CD1c-positive myeloid dendritic cell (primary cell): Measurements from ENCODE around the gene EGFL8.
A peak's percentile ranks its signal among the peaks of the same experiment; 100 is the strongest.
"Not testable (repeated sequence)": the region's sequence is repeated elsewhere in the genome, so short reads cannot be mapped to it uniquely, and the experiment has no call there.

Source experiments
- DNase-seq: peaks from one replicate; pipeline ENCODE4 v3.0.0-alpha.2; 2016; ENCODE audit errors: extremely low spot score

EGFL8 gene

DNA sequence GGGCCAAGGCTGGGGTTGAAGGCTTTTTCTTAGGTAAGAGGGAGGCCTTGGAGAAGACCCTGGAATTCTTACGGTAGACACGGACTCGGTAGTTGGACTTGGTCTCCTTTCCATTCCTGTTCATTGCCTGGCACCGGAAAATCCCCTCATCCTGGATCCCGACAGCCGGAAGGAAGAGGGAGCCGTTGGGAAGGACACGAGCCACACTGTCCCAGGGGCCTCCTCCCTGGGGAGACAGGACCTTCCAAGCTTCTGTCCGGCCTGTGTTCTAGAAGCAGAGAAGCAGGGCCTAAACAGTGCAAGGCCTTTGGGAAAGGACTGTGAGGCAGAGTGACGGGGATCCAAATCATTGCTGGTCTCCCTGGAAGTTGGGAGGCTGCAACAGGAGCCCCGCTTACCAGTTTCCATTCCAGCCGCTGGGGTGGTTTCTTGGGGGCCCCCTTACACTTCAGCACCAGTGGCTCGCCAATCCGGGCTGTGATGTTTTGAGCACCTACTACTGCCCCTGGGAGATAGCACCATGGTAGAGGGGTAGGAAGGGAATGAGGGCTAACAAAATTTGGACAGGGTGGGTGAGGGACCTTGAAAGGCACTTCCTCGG is 19.2 kb downstream of the EGFL8 start:
- DNase-seq, result no peak

DNA sequence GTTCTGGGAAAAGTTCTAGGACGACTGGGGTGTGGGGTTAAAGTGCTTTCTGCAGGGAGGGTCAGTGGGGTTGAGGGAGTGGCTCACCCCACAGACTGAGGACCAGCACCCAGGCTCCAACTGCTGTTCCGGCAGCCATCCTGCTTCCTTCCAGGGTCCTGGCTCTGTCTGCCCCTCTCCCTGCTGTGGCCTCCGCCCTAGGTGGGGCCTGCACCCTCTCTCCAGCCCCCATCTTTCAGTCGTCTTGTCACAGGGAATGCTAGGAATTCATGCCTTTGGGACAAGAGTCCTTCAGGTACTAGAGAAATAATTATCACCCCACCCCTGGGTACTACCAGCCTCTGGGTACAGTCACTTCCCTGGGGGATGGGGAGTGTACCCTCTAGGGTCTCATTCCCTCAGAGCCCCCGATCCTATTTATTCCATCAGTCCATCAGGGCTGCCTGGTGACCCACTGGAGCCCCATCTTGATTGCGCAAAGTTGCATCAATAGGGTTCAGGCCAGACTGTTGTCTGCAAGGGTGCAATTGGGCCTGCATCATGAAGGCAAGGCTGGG is 19.8 kb downstream of the EGFL8 start, which contains the start of gene AGER:
Gene AGER (minus strand): TSS at position 170 of the 557 bp plus-strand sequence. CDS start 31 bp downstream, at position 139.
- no peak for DNase-seq

DNA sequence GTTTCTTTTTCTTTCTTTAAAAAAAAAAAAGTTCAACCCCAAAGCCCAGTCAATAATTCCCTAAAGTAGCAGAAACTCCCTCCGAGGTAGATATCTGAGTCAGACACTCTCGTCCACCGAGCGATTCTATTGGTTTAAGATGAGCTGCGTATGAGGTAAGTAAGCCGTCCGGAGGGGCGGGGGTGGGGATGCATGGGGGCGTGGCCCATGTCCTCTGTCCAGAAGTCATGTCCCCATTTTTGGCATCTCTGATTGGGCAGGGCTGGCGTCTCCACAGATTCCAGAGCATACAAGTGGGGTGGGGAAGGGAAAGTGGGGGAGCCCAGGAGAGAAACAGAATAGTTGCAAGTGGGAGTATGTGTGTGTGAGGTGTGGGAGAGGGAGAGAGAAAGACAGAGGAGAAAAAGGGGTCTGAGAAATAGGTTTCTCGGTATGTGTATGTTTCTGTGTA is 21.3 kb downstream of the EGFL8 start:
- DNase-seq, result peak; percentile 69

DNA sequence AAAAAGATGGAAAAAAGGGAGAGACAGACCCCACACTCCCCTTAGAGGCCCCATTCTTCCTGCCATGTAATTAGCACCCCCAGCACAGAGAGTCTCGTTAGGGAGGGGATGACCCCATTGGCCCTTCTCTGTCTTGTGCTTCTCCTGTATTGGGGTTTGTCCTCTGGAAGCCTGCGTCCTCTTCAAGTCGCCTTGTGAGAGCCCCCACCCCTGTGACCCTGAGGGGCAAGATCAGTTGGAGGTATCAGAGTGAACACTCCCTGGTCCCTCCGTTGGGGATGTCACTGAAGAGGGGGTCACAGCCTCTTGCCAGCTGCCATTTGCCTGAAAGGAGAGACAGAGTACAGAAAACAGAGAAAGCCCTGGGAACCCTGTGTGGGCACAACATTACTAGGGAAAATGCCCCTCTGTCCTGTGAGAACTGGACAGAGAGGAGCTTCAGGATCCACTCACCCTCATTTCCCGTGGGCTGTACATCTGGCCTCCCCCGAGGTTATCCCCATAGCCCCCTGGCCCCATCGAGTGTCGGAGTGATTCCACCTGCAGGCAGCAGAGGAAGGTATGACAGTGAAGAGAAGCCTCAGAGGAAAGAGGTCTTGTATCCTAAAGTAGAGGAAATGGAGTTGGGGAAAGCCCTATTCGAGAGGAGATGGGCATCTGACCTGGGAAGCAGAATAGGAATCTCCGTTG is 21.9 kb downstream of the EGFL8 start:
- not testable (repeated sequence) for DNase-seq

DNA sequence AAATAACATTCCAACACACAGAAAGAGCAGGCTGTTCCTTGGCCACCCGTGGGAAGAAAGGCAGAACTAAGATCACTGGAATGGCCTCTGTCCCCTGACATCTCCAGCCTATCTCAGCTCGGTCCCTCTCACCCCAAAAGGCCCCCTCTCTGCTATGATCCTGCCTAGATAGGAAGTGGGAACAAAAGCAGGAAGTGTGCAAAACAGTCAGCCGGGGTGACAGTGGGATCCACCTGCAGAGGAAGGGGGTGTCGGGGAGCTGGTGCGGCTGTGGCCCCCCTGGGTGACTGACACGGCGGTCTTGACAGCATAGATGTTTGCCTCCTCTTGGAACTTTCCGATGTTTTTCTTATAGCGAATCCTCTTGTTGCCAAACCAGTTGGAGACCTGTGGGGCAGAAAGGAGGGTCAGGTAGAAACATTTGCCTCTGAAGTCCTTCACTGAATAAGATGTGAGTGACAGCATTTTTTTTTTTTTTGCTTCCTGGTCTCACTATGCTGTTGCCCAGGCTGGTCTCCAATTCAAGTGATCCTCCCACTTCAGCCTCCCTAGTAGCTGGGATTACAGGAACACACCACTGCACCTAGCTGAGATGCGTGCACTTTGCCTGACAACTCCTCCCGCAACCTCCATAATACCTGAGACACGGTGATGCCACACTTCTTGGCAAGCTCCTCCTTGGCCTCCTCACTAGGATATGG is 22.8 kb downstream of the EGFL8 start:
- DNase-seq, result peak; percentile 48

DNA sequence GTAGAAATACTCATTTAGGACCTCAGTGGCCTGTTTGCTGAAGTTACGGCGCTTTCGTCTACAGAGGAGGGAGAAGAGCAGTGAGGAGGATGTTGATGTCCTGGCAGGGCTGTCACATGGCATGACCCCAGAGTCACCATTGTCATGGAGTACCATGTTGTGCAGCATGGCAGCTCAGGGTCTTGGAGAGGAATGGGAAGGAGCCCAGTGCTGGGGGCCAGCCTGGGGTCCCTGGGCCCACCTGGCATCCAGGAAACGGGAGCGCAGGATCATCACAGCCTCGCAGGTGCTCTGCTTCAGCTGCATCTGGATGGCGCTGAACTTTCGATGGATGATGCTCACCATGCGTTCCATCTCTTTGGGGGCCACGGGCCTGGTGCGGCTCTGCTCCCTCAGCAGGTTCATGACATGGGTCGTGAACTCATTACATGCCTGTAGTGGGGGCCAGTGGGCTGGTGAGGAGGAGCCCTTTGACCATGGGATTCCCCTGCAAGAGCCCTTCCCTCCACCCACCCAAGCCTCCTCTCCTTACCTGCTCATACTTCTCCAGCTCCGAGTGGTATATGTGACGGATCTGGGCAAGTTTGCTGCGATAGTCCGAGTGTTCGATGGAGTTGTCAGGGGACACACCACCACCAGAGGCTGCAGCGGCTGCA is 23.5 kb downstream of the EGFL8 start:
- DNase-seq, result not testable (repeated sequence)

DNA sequence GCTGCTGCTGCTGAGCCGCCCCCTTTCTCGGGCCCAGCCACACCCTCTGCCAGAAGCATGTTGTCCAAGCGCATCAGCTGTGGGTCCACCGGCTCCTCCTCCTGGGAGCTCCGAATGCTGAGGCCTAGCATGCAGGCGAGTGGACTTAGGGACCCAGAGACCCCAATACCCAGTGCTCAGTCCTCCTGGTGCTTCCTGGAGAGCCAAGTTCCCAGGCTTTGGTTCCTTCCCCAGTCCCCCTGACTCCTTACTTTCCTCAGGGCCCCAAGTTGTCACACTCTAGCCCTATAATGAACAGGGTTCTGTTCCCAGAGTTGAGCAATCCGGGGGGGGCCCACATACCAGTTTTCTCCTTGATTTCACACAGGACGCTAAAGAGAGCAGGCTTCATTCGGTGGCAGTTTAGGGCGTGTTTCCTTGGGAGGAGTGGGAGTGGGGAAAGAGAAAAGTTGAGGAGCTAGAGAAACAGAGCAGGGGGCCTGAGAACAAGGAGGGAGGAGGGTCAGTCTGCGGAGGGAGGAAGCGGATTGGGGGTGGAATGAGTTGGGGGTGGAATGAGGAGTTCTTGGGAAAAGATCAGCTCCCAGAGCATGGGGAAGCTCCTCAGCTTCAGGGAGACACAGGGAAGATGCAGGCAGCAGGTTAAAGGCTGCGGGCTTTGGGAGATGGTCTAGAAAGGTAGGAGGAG is 24.1 kb downstream of the EGFL8 start:
- DNase-seq, result no peak

DNA sequence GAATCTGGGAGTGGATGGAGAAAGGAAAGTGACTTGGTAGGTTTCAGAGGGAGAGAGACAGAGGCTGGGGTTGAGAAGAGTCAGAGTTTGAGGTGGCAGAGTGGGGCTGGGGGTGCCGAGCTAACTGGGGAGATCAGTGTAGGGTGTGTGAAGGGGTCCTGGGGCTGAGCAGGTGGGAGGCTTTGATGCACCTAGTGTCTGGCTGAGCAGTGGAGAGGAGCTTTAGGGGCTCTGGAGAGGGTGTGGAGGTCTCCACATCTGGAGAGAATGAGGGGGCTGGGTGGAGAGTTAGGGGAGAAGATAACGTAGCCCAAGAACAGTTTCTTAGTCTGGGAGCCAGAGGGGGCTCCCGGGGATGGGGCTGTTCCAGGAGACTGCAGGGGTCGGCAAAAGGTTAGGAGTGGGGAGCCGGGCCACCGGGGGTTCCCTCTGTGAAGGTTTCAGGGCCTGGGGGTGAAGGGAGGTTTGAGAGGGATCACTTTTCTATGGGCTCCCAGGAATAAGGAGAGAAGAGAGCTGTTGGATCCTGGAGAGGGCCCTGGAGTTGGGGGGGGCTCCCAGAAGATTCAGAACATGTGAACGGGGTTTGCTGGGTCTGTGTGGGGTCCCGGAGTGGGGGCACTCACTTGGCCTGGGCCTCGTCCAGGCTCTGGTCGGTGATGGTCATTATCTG is 24.8 kb downstream of the EGFL8 start:
- no peak for DNase-seq

DNA sequence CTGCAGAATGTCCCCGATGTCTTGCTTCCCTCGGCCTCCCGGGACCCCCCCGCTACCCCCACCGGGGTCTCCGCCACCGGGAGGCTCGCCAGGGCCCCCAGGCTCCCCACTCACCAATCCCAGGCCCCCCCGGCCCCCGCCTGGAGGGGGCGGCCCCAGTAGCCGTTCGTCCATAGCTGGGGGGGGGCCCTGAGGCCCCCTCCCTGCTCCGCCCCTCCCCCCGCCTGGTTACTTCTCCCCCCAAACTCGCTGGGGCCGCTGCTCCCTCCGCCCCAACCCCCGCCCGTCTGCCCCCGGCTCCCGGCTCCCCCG is 25.3 kb downstream of the EGFL8 start:
- DNase-seq, result no peak

DNA sequence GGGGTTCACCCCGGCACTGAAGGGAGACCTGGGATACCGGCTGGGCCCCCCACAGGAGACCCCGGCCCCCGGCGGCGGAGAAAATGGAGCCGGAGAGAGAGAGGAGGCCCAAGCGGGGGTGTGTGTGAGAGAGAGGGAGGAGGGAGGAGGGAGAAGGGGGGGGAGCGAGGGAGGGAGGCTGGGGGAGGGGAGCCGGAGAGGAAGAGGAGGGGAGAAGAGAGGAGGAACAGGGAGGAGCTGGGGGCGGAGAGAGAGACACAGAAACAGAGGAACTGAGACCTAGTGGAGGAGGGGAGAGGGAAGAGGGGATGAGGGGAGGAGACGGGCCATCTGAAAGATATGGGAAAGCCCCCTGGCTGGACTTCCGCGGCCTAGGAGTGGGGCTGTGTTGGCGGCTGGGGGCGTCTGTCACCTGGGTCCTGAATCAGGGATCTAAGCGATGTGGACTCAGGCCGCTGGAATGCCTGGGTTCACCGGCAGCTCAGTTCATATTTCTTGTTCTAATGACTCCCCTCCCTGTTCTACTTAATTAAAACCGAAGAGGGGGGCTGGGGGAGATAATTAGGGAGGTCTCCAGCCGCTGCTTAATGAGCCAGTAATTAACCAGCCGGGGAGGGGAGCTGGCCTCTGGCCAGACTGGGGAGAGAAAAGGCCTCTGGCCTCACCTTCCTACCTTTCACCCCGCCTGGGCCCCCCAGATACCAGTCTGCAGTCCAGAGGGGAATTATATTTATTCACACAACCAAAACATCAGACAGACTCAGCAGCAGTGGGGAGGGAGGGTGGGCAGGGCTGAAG is 25.9 kb downstream of the EGFL8 start, which contains the start of gene PBX2:
Gene PBX2 (minus strand): TSS at position 149 of the 798 bp plus-strand sequence. CDS start 287 bp downstream, outside the sequence.
- DNase-seq, result peak; percentile 84

DNA sequence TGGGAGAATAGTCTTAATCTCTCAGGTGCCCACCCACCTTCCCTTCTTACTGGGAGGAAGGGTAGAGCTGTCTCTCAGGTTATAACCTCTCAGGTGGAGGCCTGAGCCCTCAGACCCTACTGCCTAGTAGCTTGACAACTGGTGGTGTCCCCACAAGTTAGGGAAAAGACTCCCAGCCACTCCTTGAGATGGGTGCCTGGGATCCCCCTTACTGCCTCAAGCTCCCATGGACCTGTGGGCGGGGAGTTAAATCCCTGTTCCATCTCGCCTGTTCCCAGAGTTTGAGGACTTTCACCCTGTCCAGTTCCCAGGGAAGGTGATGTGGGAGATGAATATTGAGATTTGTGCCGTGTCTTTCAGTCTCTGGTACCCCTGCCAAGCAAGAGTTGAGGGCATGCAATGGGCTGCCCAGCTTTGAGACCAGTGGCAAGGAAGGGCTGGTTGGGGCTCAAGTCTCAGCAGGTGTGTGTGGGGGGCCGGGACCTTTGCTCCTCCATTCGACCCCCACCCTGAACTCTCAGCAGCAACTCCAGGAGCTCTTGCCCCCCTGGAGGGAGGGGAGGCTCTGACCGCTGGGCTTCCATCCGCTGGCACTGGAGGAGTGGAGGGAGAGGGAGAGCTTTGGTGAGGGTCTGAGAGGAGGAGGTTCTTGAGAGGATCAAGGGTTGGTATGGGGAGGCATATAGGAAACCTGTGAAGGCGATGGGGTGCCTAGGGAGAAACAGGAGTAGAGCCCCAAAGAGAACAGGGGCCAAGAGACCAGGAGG is 26.7 kb downstream of the EGFL8 start:
- DNase-seq, result no peak

DNA sequence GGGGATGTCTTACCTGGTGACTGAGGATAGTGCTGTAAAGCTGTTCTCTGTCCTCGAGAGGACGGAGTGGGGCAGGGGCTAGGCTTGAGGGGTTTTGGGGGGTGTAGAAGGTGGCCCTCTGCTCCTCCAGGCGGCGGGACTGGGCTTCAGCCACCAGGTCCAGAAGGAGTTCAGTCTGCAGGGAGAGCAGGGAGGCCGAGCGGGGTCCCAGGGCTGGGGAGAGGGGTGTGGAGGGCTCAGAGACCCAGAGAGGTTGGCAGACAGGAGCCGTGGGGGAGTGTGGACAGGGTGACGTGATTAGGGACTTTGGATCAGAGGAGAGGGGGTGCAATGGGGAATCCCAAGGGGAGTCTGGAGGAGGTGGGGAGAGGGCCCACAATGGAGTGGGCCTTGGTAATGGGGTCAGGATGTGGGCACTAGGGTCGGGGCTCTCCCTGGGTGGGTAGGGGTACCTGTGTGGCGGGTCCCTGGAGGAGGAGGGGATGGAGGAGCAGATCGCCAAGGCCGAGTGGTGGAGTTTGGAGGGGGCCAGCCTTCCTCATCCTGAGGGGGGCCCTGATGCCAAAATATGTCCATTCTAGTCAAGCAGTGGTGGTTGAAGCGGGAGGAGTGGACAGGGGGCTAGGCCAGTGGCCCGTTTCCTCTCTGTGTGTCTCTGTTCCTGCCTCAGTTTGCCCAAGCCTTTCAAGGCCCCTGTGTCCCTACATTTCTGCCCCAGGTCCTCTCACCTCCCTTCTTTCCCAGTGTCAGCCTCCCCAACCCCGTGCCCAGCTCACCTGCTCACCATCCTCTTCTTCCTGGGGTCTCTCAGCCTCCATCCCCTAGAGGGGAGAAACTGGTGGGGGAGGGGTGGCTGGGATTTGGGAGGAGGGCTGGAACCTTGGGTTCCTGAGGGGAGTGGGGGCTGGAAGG is 27.6 kb downstream of the EGFL8 start:
- no peak for DNase-seq

DNA sequence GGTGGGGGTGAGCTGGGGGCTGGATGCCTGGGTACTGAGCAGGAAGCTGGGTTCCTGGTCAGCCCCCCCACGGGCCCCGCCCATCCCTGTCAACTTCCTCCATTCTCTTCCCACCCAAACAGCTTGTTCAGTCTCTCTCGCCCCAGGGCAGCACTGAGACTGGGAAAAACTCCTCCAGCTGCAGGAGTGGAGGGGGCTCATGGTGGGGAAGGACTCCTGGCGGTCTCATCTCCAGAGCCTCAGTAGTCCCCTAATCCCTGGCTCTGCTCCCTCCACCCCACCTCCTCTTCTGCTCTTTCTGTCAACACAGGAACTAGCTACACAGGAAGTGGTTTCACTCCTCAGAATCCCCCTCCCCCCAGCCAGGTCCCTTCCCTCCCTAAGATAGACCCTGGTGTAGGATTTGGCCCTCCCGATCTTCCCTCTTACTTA is 28.2 kb downstream of the EGFL8 start, which contains the start of gene GPSM3:
Gene GPSM3 (minus strand): TSS at position 36 of the 432 bp plus-strand sequence. CDS start 130 bp downstream, outside the sequence.
- peak; percentile 65 for DNase-seq

DNA sequence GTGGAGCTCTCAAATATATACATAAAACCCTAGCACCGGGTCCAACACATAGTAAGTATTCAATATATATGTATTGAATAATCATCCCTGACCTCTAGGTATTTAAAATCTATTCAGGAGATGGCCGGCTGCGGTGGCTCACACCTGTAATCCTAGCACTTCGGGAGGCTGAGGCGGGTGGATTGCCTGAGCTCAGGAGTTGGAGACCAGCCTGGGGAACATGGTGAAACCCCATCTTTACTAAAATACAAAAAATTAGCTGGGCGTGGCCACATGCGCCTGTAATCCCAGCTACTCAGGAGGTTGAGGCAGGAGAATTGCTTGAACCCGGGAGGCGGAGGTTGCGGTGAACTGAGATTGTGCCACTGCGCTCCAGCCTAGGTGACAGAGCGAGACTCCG is 28.7 kb downstream of the EGFL8 start:
- DNase-seq, result not testable (repeated sequence)

DNA sequence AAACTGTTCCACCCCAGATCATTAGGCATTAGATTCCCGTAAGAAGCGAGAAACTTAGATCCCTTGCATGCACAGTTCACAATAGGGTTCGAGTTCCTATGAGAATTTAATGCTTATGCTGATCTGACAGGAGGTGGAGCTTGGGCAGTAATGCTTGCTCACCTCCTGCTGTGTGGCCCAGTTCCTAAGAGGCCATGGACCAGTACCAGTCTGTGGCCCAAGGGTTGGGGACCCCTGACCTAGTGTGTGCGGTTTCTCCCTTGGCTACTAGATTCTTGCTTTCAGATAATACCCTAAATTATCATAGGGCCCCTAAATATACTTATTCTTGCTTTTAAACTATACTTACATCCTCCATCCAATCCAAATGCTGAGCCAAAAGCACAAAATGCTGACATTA is 30.0 kb downstream of the EGFL8 start:
- no peak for DNase-seq

DNA sequence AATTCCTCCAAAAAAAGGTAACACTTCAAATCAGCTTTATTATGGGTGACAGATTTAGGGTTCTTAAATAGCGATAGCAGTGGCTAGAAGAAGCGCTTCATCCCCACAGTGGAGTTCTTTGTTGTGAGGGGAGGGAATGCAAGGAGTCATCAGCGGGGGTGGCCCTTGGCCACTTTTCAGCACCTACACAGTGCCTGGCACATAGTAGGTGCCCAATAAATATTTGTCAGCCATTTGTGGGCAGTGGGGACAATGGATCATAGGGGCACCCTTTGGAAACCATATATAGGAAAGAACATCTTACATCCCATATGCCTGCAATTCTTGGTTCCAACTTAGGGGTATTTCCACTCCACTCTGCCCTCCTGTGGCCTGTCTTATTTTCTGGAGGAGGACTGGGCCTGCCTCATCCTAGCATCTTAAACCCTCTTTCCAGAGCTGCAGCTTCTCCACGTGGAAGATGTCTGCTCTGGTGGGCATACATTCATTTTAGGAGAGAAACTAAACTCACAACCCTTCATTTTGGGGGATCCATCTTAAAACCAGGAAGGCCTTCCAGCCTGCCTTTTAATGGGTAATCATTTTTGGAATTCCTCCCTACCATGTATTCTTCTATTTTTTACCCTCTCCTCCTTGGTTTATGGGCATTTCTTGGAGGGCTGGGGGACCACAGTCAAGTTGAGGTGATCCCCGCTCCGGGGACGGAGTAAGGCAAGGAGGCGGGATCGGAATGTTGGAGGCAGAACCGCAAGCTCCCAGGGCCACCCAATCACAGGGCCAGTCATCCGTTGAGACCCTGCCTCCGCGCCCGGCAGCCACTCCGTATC is 30.6 kb downstream of the EGFL8 start:
- DNase-seq, result peak; percentile 70

DNA sequence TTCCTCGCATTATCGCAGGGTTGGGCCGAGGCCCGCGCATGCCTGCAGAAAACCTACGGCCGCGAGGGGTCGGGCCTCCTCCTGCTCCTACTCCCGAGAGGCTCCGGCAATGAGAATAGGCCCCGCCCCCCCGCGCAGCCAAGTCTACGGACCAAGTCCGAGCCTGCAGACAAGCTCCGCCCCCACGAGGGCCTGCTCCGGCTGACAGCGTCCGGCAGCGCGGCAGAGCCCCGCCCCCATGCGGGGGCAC is 31.2 kb downstream of the EGFL8 start:
- peak; percentile 100 for DNase-seq
